Lower leg skin (tissue), 3 donors: ENCODE results near the gene CSNK2B.

Experiments used
- POLR2A ChIP-seq, 2 donors: fragments of 450-650 bp; IDR thresholded peaks; one replicate each; pipeline ENCODE4 v1.6.1; 2016 to 2017; ENCODE audit warnings: antibody characterized with exemption in 2 of 2, mild to moderate bottlenecking in 1 of 2, moderate library complexity in 1 of 2
- TF ChIP-seq, protein P1 (sequence below), 3 donors: fragments of 450-650 bp; IDR thresholded peaks; one replicate each; pipeline ENCODE4 v1.5.1; 2016; ENCODE audit warnings: antibody characterized with exemption in 3 of 3, mild to moderate bottlenecking in 3 of 3, moderate library complexity in 2 of 3

DNA sequence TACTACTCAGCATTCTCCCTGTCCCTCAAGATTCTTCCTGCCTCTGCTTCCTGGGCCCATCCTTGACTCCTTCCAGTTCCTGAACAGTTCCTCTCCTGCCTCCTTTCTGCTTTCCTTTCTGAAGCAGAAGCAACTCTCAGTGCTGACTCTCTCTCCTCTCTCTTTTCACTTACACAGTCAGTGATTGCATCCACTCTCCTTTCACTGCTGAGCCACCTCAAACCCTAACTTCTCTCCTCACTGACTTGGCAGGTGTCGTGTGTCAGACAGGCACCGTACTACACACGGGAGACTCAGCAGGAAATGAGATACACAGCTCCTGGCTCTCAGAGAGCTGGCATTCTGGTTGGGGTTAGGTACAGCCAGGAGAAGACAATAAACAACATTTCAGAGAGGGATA is 31.7 kb downstream of the CSNK2B start:
- TF ChIP-seq POLR2A (IDR thresholded peaks at IDR 0.05) = no peak
- TF ChIP-seq, protein P1, sequence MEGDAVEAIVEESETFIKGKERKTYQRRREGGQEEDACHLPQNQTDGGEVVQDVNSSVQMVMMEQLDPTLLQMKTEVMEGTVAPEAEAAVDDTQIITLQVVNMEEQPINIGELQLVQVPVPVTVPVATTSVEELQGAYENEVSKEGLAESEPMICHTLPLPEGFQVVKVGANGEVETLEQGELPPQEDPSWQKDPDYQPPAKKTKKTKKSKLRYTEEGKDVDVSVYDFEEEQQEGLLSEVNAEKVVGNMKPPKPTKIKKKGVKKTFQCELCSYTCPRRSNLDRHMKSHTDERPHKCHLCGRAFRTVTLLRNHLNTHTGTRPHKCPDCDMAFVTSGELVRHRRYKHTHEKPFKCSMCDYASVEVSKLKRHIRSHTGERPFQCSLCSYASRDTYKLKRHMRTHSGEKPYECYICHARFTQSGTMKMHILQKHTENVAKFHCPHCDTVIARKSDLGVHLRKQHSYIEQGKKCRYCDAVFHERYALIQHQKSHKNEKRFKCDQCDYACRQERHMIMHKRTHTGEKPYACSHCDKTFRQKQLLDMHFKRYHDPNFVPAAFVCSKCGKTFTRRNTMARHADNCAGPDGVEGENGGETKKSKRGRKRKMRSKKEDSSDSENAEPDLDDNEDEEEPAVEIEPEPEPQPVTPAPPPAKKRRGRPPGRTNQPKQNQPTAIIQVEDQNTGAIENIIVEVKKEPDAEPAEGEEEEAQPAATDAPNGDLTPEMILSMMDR (IDR thresholded peaks at IDR 0.05) = no peak
